IMR-90 (cell line): ENCODE data around the gene ARHGEF12. TPM values are rescaled to one million over a fixed set of nuclear protein-coding genes. Genes with fewer than 3 reads are reported as not detected.

Source experiments
- ATAC-seq: fragments of 200-7000 bp; cut with Tn5 transposase; 2 replicates; pipeline ENCODE4 v1.9.1; 2020; ENCODE audit warnings: low read depth, mild to moderate bottlenecking, moderate library complexity
- BruUV-seq: library from RNA; stranded (reverse); fragments of 400-500 nt; replicated peaks from 2 replicates; lab custom pipeline; 2021; lab: Mats Ljungman, UMichigan
- CTCF ChIA-PET: fragments of 300-600 bp; formaldehyde crosslinking; extraction: SDS; loops from one replicate; lab custom pipeline; 2021; ENCODE audit warnings: antibody characterized with exemption; lab: Yijun Ruan, JAX
- POLR2A ChIA-PET: fragments of 300-600 bp; sonication (Branson Sonifier 250); formaldehyde crosslinking; loops from one replicate; lab custom pipeline; 2022; ENCODE audit warnings: antibody characterized with exemption; ENCODE audit not compliant: unreplicated experiment; lab: Charles Lee
- DNase-seq: peaks from one replicate; pipeline ENCODE4 v3.0.0; 2013
- H2AFZ ChIP-seq: replicated peaks from 2 replicates; pipeline ENCODE3; 2013; ENCODE audit warnings: low read length, mild to moderate bottlenecking; ENCODE audit not compliant: poor library complexity
- H2AK5ac ChIP-seq: 2 replicates; pipeline ENCODE4 v1.6.1; 2013; ENCODE audit warnings: low read depth, low read length, inconsistent platforms
- H2AK9ac ChIP-seq: replicated peaks from 2 replicates; pipeline ENCODE3; 2013; ENCODE audit warnings: mild to moderate bottlenecking, low read depth, low read length, moderate library complexity; ENCODE audit not compliant: poor library complexity
- H2BK120ac ChIP-seq: 2 replicates; pipeline ENCODE4 v1.6.1; 2013; ENCODE audit warnings: low read depth, low read length, inconsistent platforms
- H2BK15ac ChIP-seq: 3 replicates; pipeline ENCODE4 v1.6.1; 2013; ENCODE audit warnings: low read depth, low read length, inconsistent platforms
- H2BK20ac ChIP-seq: 2 replicates; pipeline ENCODE4 v1.6.1; 2013; ENCODE audit warnings: low read depth, mild to moderate bottlenecking, inconsistent platforms, low read length, moderate library complexity
- H2BK5ac ChIP-seq: 2 replicates; pipeline ENCODE4 v1.6.1; 2013; ENCODE audit warnings: mild to moderate bottlenecking, low read depth, low read length, inconsistent platforms; ENCODE audit not compliant: poor library complexity, severe bottlenecking
- H3K14ac ChIP-seq: replicated peaks from 2 replicates; pipeline ENCODE4 v1.6.1; 2013; ENCODE audit warnings: low read depth, low read length, inconsistent platforms
- H3K18ac ChIP-seq: 2 replicates; pipeline ENCODE4 v1.6.1; 2013; ENCODE audit warnings: low read depth, low read length, control low read depth
- H3K23ac ChIP-seq: 2 replicates; pipeline ENCODE4 v1.6.1; 2013; ENCODE audit warnings: low read depth, low read length, inconsistent platforms
- H3K27ac ChIP-seq: 2 replicates; pipeline ENCODE4 v1.5.1; 2013; ENCODE audit warnings: mild to moderate bottlenecking, control low read depth, low read length; ENCODE audit not compliant: insufficient read depth
- H3K27me3 ChIP-seq: 2 replicates; pipeline ENCODE4 v1.6.1; 2013; ENCODE audit warnings: low read length; ENCODE audit not compliant: control insufficient read depth, insufficient read depth
- H3K36me3 ChIP-seq: 2 replicates; pipeline ENCODE4 v1.6.1; 2013; ENCODE audit warnings: low read length, mixed read lengths; ENCODE audit not compliant: control insufficient read depth, insufficient read depth
- H3K4ac ChIP-seq: 2 replicates; pipeline ENCODE4 v1.6.1; 2013; ENCODE audit warnings: low read depth, low read length, inconsistent platforms
- H3K4me1 ChIP-seq: 2 replicates; pipeline ENCODE4 v1.6.1; 2013; ENCODE audit warnings: low read length, mixed read lengths; ENCODE audit not compliant: control insufficient read depth, insufficient read depth
- H3K4me2 ChIP-seq: 2 replicates; pipeline ENCODE4 v1.6.1; 2013; ENCODE audit warnings: low read depth, mild to moderate bottlenecking, control low read depth, low read length, moderate library complexity
- H3K4me3 ChIP-seq: 2 replicates; pipeline ENCODE4 v1.5.1; 2013; ENCODE audit warnings: low read depth, mild to moderate bottlenecking, control low read depth, low read length, moderate library complexity; ENCODE audit not compliant: insufficient read depth
- H3K56ac ChIP-seq: 2 replicates; pipeline ENCODE4 v1.6.1; 2013; ENCODE audit warnings: low read length, inconsistent platforms; ENCODE audit not compliant: insufficient read depth; ENCODE audit errors: extremely low read depth
- H3K79me1 ChIP-seq, 2 experiments: 2 replicates each; pipeline ENCODE4 v1.6.1; 2013; ENCODE audit warnings: low read length in 2 of 2, inconsistent platforms in 1 of 2, low read depth in 1 of 2
- H3K9ac ChIP-seq: 2 replicates; pipeline ENCODE4 v1.6.1; 2013; ENCODE audit warnings: low read depth, low read length, control low read depth
- H3K9me1 ChIP-seq: 2 replicates; pipeline ENCODE4 v1.6.1; 2013; ENCODE audit warnings: low read length, inconsistent platforms; ENCODE audit not compliant: insufficient read depth
- H3K9me3 ChIP-seq: 2 replicates; pipeline ENCODE4 v1.6.1; 2013; ENCODE audit warnings: low read length; ENCODE audit not compliant: control insufficient read depth, insufficient read depth
- H4K20me1 ChIP-seq: 2 replicates; pipeline ENCODE4 v1.6.1; 2013; ENCODE audit warnings: low read length, inconsistent platforms; ENCODE audit not compliant: insufficient read depth
- H4K5ac ChIP-seq: 2 replicates; pipeline ENCODE4 v1.6.1; 2013; ENCODE audit warnings: mild to moderate bottlenecking, low read depth, low read length, control low read depth
- H4K8ac ChIP-seq, 2 experiments: 2 replicates each; pipeline ENCODE4 v1.6.1; 2013; ENCODE audit warnings: low read depth in 2 of 2, low read length in 2 of 2, control low read depth in 1 of 2, inconsistent platforms in 1 of 2
- H4K91ac ChIP-seq: 2 replicates; pipeline ENCODE4 v1.6.1; 2013; ENCODE audit warnings: low read depth, low read length, inconsistent platforms; ENCODE audit not compliant: insufficient read depth
- BHLHE40 ChIP-seq: fragments of 150-350 bp; IDR thresholded peaks from 2 replicates; pipeline ENCODE4 v1.6.1; 2016; ENCODE audit warnings: mild to moderate bottlenecking, low read depth, low read length
- CEBPB ChIP-seq: IDR thresholded peaks from 2 replicates; pipeline ENCODE4 v1.6.1; 2012; ENCODE audit warnings: low read depth, low read length, improper control_type of control experiment
- CHD1 ChIP-seq: IDR thresholded peaks from 2 replicates; pipeline ENCODE4 v1.6.1; 2012; ENCODE audit warnings: low read depth, low read length, improper control_type of control experiment
- CTCF ChIP-seq: conservative IDR thresholded peaks from 2 replicates; pipeline ENCODE4 v1.5.1; 2012; ENCODE audit warnings: mild to moderate bottlenecking, low read depth, low read length, improper control_type of control experiment
- FOS ChIP-seq: fragments of 150-350 bp; IDR thresholded peaks from 2 replicates; pipeline ENCODE4 v1.6.1; 2016; ENCODE audit warnings: low read depth, low read length
- MAZ ChIP-seq: IDR thresholded peaks from 2 replicates; pipeline ENCODE4 v1.6.1; 2012; ENCODE audit warnings: low read depth, mild to moderate bottlenecking, low read length, improper control_type of control experiment, moderate library complexity, borderline replicate concordance
- MXI1 ChIP-seq: IDR thresholded peaks from 2 replicates; pipeline ENCODE4 v1.6.1; 2012; ENCODE audit warnings: low read depth, mild to moderate bottlenecking, low read length, moderate library complexity, borderline replicate concordance
- NFE2L2 ChIP-seq: fragments of 150-350 bp; IDR thresholded peaks from 2 replicates; pipeline ENCODE4 v1.6.1; 2016; ENCODE audit warnings: low read depth, mild to moderate bottlenecking, low read length
- POLR2A ChIP-seq: IDR thresholded peaks from 2 replicates; pipeline ENCODE4 v1.6.1; 2012; ENCODE audit warnings: mild to moderate bottlenecking, low read depth, low read length
- RCOR1 ChIP-seq: IDR thresholded peaks from 2 replicates; pipeline ENCODE4 v1.6.1; 2012; ENCODE audit warnings: mild to moderate bottlenecking, low read length, improper control_type of control experiment; ENCODE audit not compliant: insufficient replicate concordance
- RFX5 ChIP-seq: IDR thresholded peaks from 2 replicates; pipeline ENCODE4 v1.8.0; 2012; ENCODE audit warnings: low read depth, mild to moderate bottlenecking, low read length, moderate library complexity
- SMC3 ChIP-seq: fragments of 150-350 bp; IDR thresholded peaks from 2 replicates; pipeline ENCODE4 v1.6.1; 2016; ENCODE audit warnings: low read depth, mild to moderate bottlenecking, antibody characterized with exemption, low read length, moderate library complexity
- WGBS, 2 experiments: methylation state at CpG; one replicate each; pipeline versions ENCODE4 v1.1.5 to v1.1.7; 2013; ENCODE audit warnings: missing lambda C conversion rate in 2 of 2; ENCODE audit not compliant: insufficient read length in 1 of 2; ENCODE audit errors: extremely low coverage in 2 of 2; 5-methylcytosine and 5-hydroxymethylcytosine counted together
- dilution Hi-C: fragments of 300-500 bp; cut with HindIII; formaldehyde crosslinking; loops from one replicate; pipeline ENCODE4 v1.14.3; 2018; ENCODE audit warnings: low sequenced_read_pairs; ENCODE audit not compliant: unreplicated experiment
- in situ Hi-C: fragments of 300-500 bp; cut with MboI; formaldehyde crosslinking; loops from 3 replicates; pipeline ENCODE4 v1.14.3; 2019; ENCODE audit warnings: low sequenced_read_pairs, inconsistent platforms, mixed read lengths
- intact Hi-C: fragments of 100-400 bp; cut with micrococcal nuclease; formaldehyde crosslinking; loops from 2 replicates; pipeline ENCODE4 v1.10.0; 2022
- polyA plus RNA-seq, 3 experiments: library from polyadenylated mRNA; depleted of rRNA; stranded (reverse); fragments of >200 nt; gene quantifications; 2 replicates each; pipeline ENCODE4 v1.2.3, GENCODE V29; 2012; ENCODE audit warnings: low replicate concordance in 1 of 3
- total RNA-seq: library from RNA; depleted of rRNA; stranded (reverse); fragments of >200 nt; gene quantifications from 2 replicates; pipeline ENCODE4 v1.2.3, GENCODE V29; 2012

ARHGEF12 gene
- total and polyA plus RNA-seq, 2 of the 4 experiments (the other 2 are of a cell fraction), result 25.5 to 115 TPM

- no peak for TF ChIP-seq SMC3
Observed at GRCh38 chr11:120338107-120338933, 2.1 kb downstream of the ARHGEF12 start (continued).

- Histone ChIP-seq H3K79me1 (peaks cover 0 to 27% of the 10 kb centered on the region in 2 experiments; a peak in 2 of 4 replicates), H2AK9ac (peak overlapping the region; percentile 35), H3K36me3 (no peaks in the 10 kb centered on the region), H3K4ac (peak overlapping the region; percentile 49), H3K18ac (peak overlapping the region; percentile 19; the same call in 1 of the 2 replicates), H2AK5ac (peak overlapping the region; percentile 61; the same call in 1 of the 2 replicates), H2BK5ac (peak overlapping the region; percentile 83), H3K9me1 (peaks cover 3% of the 10 kb centered on the region; the same call in 1 of the 2 replicates), H3K4me1 (peaks cover 3% of the 10 kb centered on the region; the same call in 1 of the 2 replicates), H4K8ac (peak overlapping the region in 1 of 2 experiments; percentile 0; a peak in 1 of 4 replicates), H4K91ac (peak overlapping the region; percentile 40), H3K27me3 (no peaks in the 10 kb centered on the region), H2BK120ac (peak overlapping the region; percentile 2), H3K23ac (peak overlapping the region; percentile 57), H2BK20ac (0 out of 2 replicates have a peak overlapping the region, but pooled peaks have one; percentile 6), H3K4me2 (peak overlapping the region; percentile 90), H3K56ac (peak overlapping the region; percentile 66; the same call in 1 of the 2 replicates), H2BK15ac (0 out of 3 replicates have a peak overlapping the region, but pooled peaks have one; percentile 7), H3K4me3 (peak overlapping the region; percentile 33), H3K9ac (peak overlapping the region; percentile 76), H4K20me1 (peaks cover 62% of the 10 kb centered on the region), H3K27ac (peak overlapping the region; percentile 73), H4K5ac (no peak overlapping the region; the same call in 1 of the 2 replicates), H3K14ac (peak overlapping the region; percentile 31), H3K9me3 (no peaks in the 10 kb centered on the region), H2AFZ (peak overlapping the region; percentile 9)
- ATAC-seq, result peak; percentile 2; the same call in 1 of the 2 replicates
- no TSS peak for BruUV-seq
- in situ Hi-C loops (loop anchor here (25.0 kb wide), 1 partner anchor 98 kb away; no protein-coding TSS in a partner anchor), intact Hi-C loops (loop anchor here (5.0 to 10.0 kb wide), 6 partner anchors 48 to 1255 kb away; no protein-coding TSS in a partner anchor), dilution Hi-C loops (no loop called here)
- DNase-seq, result peak; percentile 43
- no CpG with 5 or more reads among the region's 6 CpGs for WGBS, 2 experiments
- ChIA-PET POLR2A (interaction anchor here (0.6 kb wide), 1 partner anchor 984 kb away, joined by 6 read pairs; no protein-coding TSS in a partner anchor), CTCF (interaction anchor here (0.6 to 1.4 kb wide), 2 partner anchors 92 to 164 kb away, joined by 3 to 8 read pairs; no protein-coding TSS in a partner anchor)
- TF ChIP-seq CHD1, result no peak
- no peak for TF ChIP-seq FOS
- TF ChIP-seq CTCF, result no peak
- TF ChIP-seq POLR2A, result no peak
- no peak for TF ChIP-seq NFE2L2
- no peak for TF ChIP-seq MXI1
- TF ChIP-seq SMC3, result no peak
- TF ChIP-seq RFX5, result no peak
- TF ChIP-seq CEBPB, result no peak
- TF ChIP-seq RCOR1, result no peak
- TF ChIP-seq BHLHE40, result no peak
- TF ChIP-seq MAZ, result no peak
Observed at GRCh38 chr11:120339394-120339890, 3.2 kb downstream of the ARHGEF12 start.
